ENCODE measurements around the gene NDE1.
A peak's percentile ranks its signal among the peaks of the same experiment; 100 is the strongest.

Gene NDE1

DNA sequence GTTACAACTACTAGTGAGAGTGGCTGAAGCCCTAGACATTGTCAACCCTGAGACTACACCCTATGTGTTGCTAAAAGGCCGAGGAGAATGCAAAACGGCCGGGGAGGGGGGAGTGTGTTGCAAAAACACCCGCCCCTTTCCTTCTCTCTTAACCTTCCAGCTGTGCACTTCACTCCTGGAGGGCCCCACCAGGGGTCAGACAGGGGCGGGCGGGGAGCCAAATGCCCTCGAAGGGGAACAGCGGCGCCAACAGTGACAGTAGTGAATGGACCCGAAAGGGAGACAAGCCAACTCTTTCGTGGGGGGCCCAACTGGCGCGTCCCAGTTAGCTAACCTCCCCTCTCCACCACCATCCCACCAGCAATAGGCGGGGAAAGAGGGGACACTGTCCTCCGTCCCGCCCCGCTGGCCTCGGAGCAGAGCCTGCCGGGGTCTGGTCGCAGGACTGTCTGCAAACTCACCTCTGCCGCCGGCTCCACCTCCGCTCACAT, 7.4 kb upstream of the NDE1 start:
- Histone ChIP-seq H3F3A (ENCODE audit: insufficient read depth, low read length) (peaks cover 51% of the 10 kb centered on the region), H3K79me2 (ENCODE audit: low read length) (peaks cover 33% of the 10 kb centered on the region), H2AFZ (ENCODE audit: low read length) (peak overlapping the region; percentile 50), H3K4me3 (ENCODE audit: low read length) (peak overlapping the region; percentile 83), H3K9me2 (replicated peaks; ENCODE audit: insufficient read depth, low read length) (no peaks in the 10 kb centered on the region), H3K4me2 (ENCODE audit: low read depth, low read length) (peak overlapping the region; percentile 75; the same call in 1 of the 2 replicates), H3K27me3 (replicated peaks; ENCODE audit: insufficient read depth, low read length) (no peaks in the 10 kb centered on the region), H3K27ac (ENCODE audit: low read length) (peak overlapping the region; percentile 97), H3K9me3 (replicated peaks; ENCODE audit: insufficient read depth, low read length) (no peaks in the 10 kb centered on the region), H3K4me1 (ENCODE audit: low read length) (peaks cover 34% of the 10 kb centered on the region), H4K20me1 (ENCODE audit: insufficient read depth, low read length) (no peaks in the 10 kb centered on the region), H3K36me3 (replicated peaks; ENCODE audit: insufficient read depth, low read length) (no peaks in the 10 kb centered on the region), H3K9ac (ENCODE audit: low read length) (peak overlapping the region; percentile 61; the same call in 1 of the 2 replicates)
- no peak for TF ChIP-seq EZH2phosphoT487 (IDR thresholded peaks at IDR 0.05; ENCODE audit: low read length)
- TF ChIP-seq, protein P1, sequence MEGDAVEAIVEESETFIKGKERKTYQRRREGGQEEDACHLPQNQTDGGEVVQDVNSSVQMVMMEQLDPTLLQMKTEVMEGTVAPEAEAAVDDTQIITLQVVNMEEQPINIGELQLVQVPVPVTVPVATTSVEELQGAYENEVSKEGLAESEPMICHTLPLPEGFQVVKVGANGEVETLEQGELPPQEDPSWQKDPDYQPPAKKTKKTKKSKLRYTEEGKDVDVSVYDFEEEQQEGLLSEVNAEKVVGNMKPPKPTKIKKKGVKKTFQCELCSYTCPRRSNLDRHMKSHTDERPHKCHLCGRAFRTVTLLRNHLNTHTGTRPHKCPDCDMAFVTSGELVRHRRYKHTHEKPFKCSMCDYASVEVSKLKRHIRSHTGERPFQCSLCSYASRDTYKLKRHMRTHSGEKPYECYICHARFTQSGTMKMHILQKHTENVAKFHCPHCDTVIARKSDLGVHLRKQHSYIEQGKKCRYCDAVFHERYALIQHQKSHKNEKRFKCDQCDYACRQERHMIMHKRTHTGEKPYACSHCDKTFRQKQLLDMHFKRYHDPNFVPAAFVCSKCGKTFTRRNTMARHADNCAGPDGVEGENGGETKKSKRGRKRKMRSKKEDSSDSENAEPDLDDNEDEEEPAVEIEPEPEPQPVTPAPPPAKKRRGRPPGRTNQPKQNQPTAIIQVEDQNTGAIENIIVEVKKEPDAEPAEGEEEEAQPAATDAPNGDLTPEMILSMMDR (IDR thresholded peaks at IDR 0.05; ENCODE audit: low read length) = peak; percentile 58
- DNase-seq = peak; percentile 88

GRCh38 chr16:15643048-15643945, 6.7 kb upstream of the NDE1 start, which contains the start of gene MARF1:
MARF1 (minus strand) TSS chr16:15643154; CDS start chr16:15639233, 3,921 bp downstream.
- Histone ChIP-seq H3K4me1 (ENCODE audit: low read length) (peaks cover 34% of the 10 kb centered on the region), H3K9ac (ENCODE audit: low read length) (peak within 1 kb of the TSS; percentile 97), H3K9me3 (replicated peaks; ENCODE audit: insufficient read depth, low read length) (no peaks in the 10 kb centered on the region), H2AFZ (ENCODE audit: low read length) (peak within 1 kb of the TSS; percentile 63), H3K4me2 (ENCODE audit: low read depth, low read length) (peak within 1 kb of the TSS; percentile 94), H3F3A (ENCODE audit: insufficient read depth, low read length) (peaks cover 51% of the 10 kb centered on the region), H3K36me3 (replicated peaks; ENCODE audit: insufficient read depth, low read length) (no peaks in the 10 kb centered on the region), H3K27me3 (replicated peaks; ENCODE audit: insufficient read depth, low read length) (no peaks in the 10 kb centered on the region), H4K20me1 (ENCODE audit: insufficient read depth, low read length) (no peaks in the 10 kb centered on the region), H3K9me2 (replicated peaks; ENCODE audit: insufficient read depth, low read length) (no peaks in the 10 kb centered on the region), H3K79me2 (ENCODE audit: low read length) (peaks cover 33% of the 10 kb centered on the region), H3K27ac (ENCODE audit: low read length) (peak within 1 kb of the TSS; percentile 97), H3K4me3 (ENCODE audit: low read length) (peak within 1 kb of the TSS; percentile 83)
- peak; percentile 96 for DNase-seq
- TF ChIP-seq, protein P1 (IDR thresholded peaks at IDR 0.05; ENCODE audit: low read length) = peak; percentile 39
- TF ChIP-seq EZH2 (optimal IDR thresholded peaks at IDR 0.05; ENCODE audit: low read depth, low read length) = no peak

GRCh38 chr16:15643946-15644250, 6.1 kb upstream of the NDE1 start:
- H3K9me3 ChIP-seq (replicated peaks; ENCODE audit: insufficient read depth, low read length) = no peaks in the 10 kb centered on the region
- peaks cover 51% of the 10 kb centered on the region for H3F3A ChIP-seq (ENCODE audit: insufficient read depth, low read length)
- no peaks in the 10 kb centered on the region for H4K20me1 ChIP-seq (ENCODE audit: insufficient read depth, low read length)
- H3K27ac ChIP-seq (ENCODE audit: low read length) = peak overlapping the region; percentile 97
- H3K9ac ChIP-seq (ENCODE audit: low read length) = peak overlapping the region; percentile 97
- no peaks in the 10 kb centered on the region for H3K9me2 ChIP-seq (replicated peaks; ENCODE audit: insufficient read depth, low read length)
- peak; percentile 55 for DNase-seq
- H3K79me2 ChIP-seq (ENCODE audit: low read length) = peaks cover 31% of the 10 kb centered on the region
- H3K27me3 ChIP-seq (replicated peaks; ENCODE audit: insufficient read depth, low read length) = no peaks in the 10 kb centered on the region
- H3K4me2 ChIP-seq (ENCODE audit: low read depth, low read length) = peak overlapping the region; percentile 94
- peak overlapping the region; percentile 63 for H2AFZ ChIP-seq (ENCODE audit: low read length)
- H3K4me3 ChIP-seq (ENCODE audit: low read length) = peak overlapping the region; percentile 83
- TF ChIP-seq EZH2 (optimal IDR thresholded peaks at IDR 0.05; ENCODE audit: low read depth, low read length) (no peak), EZH2phosphoT487 (IDR thresholded peaks at IDR 0.05; ENCODE audit: low read length) (no peak)
- TF ChIP-seq, protein P1 (IDR thresholded peaks at IDR 0.05; ENCODE audit: low read length) = no peak
- H3K4me1 ChIP-seq (ENCODE audit: low read length) = peaks cover 34% of the 10 kb centered on the region
- no peaks in the 10 kb centered on the region for H3K36me3 ChIP-seq (replicated peaks; ENCODE audit: insufficient read depth, low read length)
